ENCODE results near the gene ADIPOR2.

DNA sequence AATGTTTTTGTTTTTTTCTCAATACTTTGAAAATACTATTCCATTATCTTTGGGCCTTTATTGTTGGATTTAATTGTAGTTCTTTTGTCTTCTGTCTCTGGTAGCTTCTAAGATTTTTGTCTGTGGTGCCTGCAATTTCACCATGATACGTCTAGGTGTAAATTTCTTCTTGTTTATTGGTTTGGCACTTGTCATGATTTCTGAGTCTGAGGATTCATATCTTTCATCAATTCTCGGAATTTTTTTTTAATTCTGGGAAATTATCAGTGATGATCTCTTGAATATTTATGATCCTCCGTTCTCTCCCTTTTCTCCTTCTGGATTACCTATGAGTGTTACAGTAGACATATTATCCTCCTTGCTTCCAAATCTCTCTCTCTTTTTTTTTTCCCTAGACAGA, 14.8 kb upstream of the ADIPOR2 start:
- no peak for TF ChIP-seq EP300 (IDR thresholded peaks at IDR 0.05)
- TF ChIP-seq, protein P1, sequence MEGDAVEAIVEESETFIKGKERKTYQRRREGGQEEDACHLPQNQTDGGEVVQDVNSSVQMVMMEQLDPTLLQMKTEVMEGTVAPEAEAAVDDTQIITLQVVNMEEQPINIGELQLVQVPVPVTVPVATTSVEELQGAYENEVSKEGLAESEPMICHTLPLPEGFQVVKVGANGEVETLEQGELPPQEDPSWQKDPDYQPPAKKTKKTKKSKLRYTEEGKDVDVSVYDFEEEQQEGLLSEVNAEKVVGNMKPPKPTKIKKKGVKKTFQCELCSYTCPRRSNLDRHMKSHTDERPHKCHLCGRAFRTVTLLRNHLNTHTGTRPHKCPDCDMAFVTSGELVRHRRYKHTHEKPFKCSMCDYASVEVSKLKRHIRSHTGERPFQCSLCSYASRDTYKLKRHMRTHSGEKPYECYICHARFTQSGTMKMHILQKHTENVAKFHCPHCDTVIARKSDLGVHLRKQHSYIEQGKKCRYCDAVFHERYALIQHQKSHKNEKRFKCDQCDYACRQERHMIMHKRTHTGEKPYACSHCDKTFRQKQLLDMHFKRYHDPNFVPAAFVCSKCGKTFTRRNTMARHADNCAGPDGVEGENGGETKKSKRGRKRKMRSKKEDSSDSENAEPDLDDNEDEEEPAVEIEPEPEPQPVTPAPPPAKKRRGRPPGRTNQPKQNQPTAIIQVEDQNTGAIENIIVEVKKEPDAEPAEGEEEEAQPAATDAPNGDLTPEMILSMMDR (IDR thresholded peaks at IDR 0.05), result no peak
